HG02588 (cell line): ENCODE measurements around the gene KCNK4.
A peak's percentile ranks its signal among the peaks of the same experiment; 100 is the strongest.
"Not testable (repeated sequence)": the region's sequence is repeated elsewhere in the genome, so short reads cannot be mapped to it uniquely, and the experiment has no call there.

Experiments used
- ATAC-seq: cut with Tn5 transposase; IDR thresholded peaks from one replicate; pipeline ENCODE4 v1.9.1; 2021; ENCODE audit warnings: mild to moderate bottlenecking, moderate library complexity; ENCODE audit not compliant: unreplicated experiment

The KCNK4 gene

GRCh38 chr11:64305691-64306562 is 14.8 kb downstream of the KCNK4 start:
- peak; percentile 30 for ATAC-seq

- no peak for ATAC-seq
Observed at GRCh38 chr11:64306563-64306875, 15.4 kb downstream of the KCNK4 start.

- no peak for ATAC-seq
Observed at GRCh38 chr11:64306876-64307622, 15.9 kb downstream of the KCNK4 start.

GRCh38 chr11:64307795-64308194 is 16.7 kb downstream of the KCNK4 start:
- not testable (repeated sequence) for ATAC-seq

- ATAC-seq, result no peak
Observed at GRCh38 chr11:64312947-64313346, 21.8 kb downstream of the KCNK4 start.

DNA sequence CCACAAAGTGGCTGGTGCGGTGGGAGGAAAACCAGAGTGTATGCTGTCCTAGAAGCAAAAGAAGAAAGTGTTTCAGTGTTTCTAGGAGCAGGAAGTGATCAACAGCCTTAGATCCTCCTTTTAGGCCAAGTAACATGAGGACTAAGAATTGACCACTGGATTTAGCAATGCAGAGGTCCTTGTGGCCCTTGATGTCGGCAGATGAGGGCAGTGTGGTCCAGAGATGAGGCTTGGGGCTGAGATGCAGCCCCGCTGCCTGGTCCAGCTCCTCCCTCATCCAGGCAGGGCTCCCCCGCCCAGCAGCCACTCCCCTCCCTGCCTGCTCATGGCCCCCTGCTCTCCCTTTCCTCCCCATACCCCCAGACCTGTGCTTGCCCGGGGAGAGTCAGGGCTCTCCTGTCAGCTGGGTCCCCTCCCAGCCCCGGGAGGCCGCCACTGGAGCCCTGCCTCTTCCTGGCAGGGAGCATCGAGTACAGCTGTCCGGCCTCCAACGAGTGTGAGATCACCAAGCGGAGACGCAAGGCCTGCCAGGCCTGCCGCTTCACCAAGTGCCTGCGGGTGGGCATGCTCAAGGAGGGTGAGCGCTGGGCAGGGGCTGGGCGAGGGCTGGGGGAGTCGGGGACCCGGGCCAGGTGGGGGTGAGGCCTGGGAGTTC is 22.5 kb downstream of the KCNK4 start:
- ATAC-seq, result no peak

DNA sequence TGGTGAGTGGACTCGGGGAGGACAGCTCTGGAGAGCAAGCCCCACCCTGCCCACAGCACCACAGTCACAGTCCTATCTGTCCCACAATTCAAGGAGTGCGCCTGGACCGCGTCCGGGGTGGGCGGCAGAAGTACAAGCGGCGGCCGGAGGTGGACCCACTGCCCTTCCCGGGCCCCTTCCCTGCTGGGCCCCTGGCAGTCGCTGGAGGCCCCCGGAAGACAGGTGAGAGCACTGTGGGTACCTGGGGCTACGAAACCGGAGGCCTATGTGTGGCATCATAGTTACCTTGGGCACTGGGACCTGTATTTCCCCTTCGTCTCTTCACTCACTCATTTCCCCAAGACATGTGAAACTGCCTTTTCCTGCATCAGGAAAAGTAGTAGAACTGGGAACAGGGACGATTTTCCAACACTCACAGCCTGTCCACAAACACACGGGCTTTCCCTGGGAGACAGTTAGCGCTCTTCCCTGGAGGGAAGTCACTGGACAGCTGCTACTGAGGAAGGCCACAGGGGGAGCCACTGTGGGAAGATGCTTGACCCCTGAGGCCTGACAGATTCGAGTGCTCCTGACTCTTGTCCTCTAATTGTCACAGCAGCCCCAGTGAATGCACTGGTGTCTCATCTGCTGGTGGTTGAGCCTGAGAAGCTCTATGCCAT is 23.2 kb downstream of the KCNK4 start:
- no peak for ATAC-seq

GRCh38 chr11:64314805-64315561 is 23.9 kb downstream of the KCNK4 start:
- ATAC-seq, result no peak

DNA sequence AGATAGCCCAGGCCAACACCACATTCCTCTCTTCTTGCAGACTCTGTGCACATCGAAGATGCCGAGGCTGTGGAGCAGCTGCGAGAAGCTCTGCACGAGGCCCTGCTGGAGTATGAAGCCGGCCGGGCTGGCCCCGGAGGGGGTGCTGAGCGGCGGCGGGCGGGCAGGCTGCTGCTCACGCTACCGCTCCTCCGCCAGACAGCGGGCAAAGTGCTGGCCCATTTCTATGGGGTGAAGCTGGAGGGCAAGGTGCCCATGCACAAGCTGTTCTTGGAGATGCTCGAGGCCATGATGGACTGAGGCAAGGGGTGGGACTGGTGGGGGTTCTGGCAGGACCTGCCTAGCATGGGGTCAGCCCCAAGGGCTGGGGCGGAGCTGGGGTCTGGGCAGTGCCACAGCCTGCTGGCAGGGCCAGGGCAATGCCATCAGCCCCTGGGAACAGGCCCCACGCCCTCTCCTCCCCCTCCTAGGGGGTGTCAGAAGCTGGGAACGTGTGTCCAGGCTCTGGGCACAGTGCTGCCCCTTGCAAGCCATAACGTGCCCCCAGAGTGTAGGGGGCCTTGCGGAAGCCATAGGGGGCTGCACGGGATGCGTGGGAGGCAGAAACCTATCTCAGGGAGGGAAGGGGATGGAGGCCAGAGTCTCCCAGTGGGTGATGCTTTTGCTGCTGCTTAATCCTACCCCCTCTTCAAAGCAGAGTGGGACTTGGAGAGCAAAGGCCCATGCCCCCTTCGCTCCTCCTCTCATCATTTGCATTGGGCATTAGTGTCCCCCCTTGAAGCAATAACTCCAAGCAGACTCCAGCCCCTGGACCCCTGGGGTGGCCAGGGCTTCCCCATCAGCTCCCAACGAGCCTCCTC is 24.8 kb downstream of the KCNK4 start:
- ATAC-seq, result not testable (repeated sequence)

DNA sequence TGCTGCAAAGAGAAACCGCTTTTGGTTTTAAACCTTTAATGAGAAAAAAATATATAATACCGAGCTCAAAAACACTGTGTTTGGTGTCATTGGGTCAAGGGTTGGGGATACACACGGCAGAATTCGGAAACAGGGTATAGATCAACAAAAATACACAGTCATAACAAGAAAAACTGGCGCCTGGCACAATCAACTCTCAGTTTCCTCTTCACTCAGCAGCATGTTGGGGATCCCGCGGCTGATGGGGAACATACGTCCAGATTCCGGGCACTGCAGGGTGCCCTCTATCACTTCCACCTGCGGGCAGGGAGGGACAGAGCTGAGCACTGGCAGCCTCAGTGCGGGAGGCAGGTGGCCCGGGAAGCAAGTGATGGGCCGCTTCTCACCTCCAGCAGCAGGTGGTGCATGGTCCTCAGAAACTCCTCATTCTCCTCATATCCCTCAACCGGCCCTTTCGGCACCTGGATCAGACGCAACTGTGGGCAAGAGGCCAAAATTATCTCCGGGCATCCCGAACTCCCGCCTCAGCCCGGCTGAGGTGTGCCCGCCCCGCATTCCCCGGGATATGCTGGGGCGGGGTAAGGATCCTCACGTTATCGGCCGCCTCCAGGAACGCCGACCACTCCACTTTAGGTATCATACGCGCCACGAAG is 25.7 kb downstream of the KCNK4 start:
- ATAC-seq, result peak; percentile 1

DNA sequence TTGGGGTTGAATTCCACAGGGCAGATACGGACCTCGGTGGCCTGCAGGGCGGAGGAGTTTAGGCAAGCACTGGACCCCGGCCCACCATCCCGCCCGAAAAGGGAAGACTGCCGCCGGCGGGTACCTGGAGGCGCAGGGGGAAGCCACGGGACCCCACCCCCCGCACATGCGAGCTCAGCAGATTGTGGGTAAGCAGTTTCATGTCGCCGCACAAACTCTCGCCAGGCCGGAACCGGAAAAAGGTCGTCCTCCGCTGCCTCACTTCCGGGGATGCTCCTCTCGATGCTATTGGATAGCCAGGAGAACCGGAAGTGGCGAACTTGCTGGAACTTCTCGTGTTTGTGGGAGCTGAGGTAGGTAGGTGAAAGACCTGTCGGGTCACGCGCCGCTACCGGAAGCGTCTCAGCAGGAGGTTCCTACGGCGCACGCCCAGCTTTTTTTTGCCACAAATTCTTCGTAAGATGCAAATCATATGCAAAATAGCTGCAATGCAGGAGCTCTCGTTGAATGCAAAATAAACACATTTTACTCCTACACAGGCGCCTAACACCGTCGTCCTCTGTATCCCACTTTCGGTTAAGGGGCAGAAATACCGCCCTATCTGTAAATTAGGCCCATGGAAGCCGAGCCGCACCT is 26.3 kb downstream of the KCNK4 start, which contains the start of gene TRMT112:
TSS of gene TRMT112 (minus strand) at position 235 of the 636 bp plus-strand sequence. CDS start at position 202, 33 bp downstream.
- ATAC-seq, result peak; percentile 62

DNA sequence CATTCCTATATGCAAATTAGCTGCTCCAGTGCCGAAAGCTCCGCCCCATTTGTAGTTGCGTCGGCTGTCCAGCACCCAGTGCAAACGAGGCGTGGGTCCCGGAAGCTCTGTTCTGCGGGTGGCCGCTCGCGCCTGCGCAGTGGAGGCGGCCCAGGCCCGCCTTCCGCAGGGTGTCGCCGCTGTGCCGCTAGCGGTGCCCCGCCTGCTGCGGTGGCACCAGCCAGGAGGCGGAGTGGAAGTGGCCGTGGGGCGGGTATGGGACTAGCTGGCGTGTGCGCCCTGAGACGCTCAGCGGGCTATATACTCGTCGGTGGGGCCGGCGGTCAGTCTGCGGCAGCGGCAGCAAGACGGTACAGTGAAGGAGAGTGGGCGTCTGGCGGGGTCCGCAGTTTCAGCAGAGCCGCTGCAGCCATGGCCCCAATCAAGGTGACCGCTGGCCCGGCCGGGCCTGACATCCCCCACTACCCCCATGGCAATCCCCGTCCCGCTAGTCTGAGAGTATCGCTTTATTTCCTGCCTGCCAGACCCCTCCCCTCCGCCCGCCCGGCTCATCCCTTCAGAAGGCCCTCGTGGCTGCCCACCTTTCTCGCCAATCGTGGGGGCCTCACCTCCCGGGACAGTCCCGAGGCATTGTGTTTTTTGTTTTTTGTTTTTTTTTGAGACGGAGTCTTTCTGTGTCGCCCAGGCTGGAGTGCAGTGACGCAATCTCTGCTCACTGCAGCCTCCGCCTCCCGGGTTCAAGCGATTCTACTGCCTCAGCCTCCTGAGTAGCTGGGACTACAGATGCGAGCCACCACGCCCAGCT is 27.1 kb downstream of the KCNK4 start, which contains the start of gene PRDX5:
TSS of gene PRDX5 (plus strand) at position 161 of the 805 bp plus-strand sequence. CDS start at position 256, 95 bp downstream.
- peak; percentile 72 for ATAC-seq

- ATAC-seq, result no peak
Observed at GRCh38 chr11:64318766-64319761, 28.0 kb downstream of the KCNK4 start.

DNA sequence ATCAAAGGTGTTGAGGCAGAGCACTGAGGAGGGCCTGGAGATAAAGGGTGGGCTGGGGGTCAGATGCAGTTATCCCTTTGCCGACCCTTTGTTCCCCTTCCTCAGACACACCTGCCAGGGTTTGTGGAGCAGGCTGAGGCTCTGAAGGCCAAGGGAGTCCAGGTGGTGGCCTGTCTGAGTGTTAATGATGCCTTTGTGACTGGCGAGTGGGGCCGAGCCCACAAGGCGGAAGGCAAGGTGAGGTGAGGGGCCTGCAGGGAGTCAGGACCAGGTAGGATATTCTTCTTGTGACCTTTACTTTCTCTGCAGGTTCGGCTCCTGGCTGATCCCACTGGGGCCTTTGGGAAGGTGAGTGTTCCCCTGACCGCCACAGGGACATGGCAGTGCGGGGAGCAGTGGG is 29.5 kb downstream of the KCNK4 start:
- no peak for ATAC-seq

DNA sequence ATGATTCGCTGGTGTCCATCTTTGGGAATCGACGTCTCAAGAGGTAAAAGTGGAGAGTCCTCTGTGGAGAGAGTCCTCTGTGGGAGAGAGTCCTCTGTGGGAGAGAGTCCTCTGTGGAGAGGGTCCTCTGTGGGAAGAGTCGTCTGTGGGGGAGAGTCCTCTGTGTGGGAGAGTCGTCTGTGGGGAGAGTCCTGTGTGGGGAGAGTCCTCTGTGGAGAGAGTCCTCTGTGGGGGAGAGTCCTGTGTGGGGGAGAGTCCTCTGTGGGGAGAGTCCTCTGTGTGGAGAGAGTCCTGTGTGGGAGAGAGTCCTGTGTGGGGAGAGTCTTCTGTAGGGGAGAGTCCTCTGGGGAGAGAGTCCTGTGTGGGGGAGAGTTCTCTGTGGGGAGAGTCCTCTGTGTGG is 29.9 kb downstream of the KCNK4 start:
- ATAC-seq, result no peak

GRCh38 chr11:64321533-64321932 is 30.4 kb downstream of the KCNK4 start:
- ATAC-seq, result no peak
